ENCODE data around the gene TGM4.
A peak's percentile ranks its signal among the peaks of the same experiment; 100 is the strongest.

- TF ChIP-seq POLR2A (IDR thresholded peaks at IDR 0.05; ENCODE audit: low read depth, low read length) (peak; percentile 89), POLR2AphosphoS5 (IDR thresholded peaks at IDR 0.05; ENCODE audit: low read depth, low read length) (peak; percentile 83), TAF1 (IDR thresholded peaks at IDR 0.05; ENCODE audit: borderline replicate concordance, low read depth, low read length) (peak; percentile 77)
Observed at GRCh38 chr3:44861412-44862225, 12.8 kb upstream of the TGM4 start, which contains the start of gene TMEM42.

All from GM12892 (cell line).